Adrenal gland (tissue), 12 donors: ENCODE measurements around the gene PMEPA1. TPM values are rescaled to one million over a fixed set of nuclear protein-coding genes. Genes with fewer than 3 reads are reported as not detected.
"Not testable (repeated sequence)": the region's sequence is repeated elsewhere in the genome, so short reads cannot be mapped to it uniquely, and the experiment has no call there.

Experiments
- DNase-seq, 7 donors: peaks; one replicate each; pipeline ENCODE4 v3.0.0-alpha.2; 2019 to 2020
- H3K27ac ChIP-seq, 5 donors: fragments of 200-600 bp; sonication (generic) in 4 of 5; 1 replicate in 3 of 5; 2 replicates in 2 of 5; pipeline versions ENCODE4 v1.5.1 to v1.8.0; 2016 to 2020; ENCODE audit warnings: mild to moderate bottlenecking in 1 of 5
- H3K27me3 ChIP-seq: fragments of 200-600 bp; 2 replicates; pipeline ENCODE4 v1.8.0; 2021
- H3K36me3 ChIP-seq, 2 donors: fragments of 200-600 bp; replicated peaks in 1 of 2; 1 replicate in 1 of 2; 2 replicates in 1 of 2; pipeline versions ENCODE4 v1.5.1 to v1.8.0; 2018 to 2022
- H3K4me1 ChIP-seq, 2 donors: fragments of 200-600 bp; replicated peaks in 1 of 2; 1 replicate in 1 of 2; 2 replicates in 1 of 2; pipeline versions ENCODE4 v1.5.1 to v1.8.0; 2018 to 2021
- H3K4me3 ChIP-seq, 4 donors: fragments of 200-600 bp; sonication (generic) in 3 of 4; one replicate each; pipeline ENCODE4 v1.5.1; 2016 to 2018
- H3K9me3 ChIP-seq, 3 donors: fragments of 200-600 bp; sonication (generic) in 1 of 3; replicated peaks in 1 of 3; 1 replicate in 2 of 3; 2 replicates in 1 of 3; pipeline versions ENCODE4 v1.5.1 to v1.8.0; 2016 to 2021
- CTCF ChIP-seq, 6 experiments: fragments of 450-650 bp in 4 of 6; fragments of 200-600 bp in 2 of 6; sonication (generic) in 1 of 6; IDR thresholded peaks; 1 replicate in 5 of 6; 2 replicates in 1 of 6; pipeline versions ENCODE4 v1.5.1 to v1.8.0; 2016 to 2021; ENCODE audit warnings: antibody characterized with exemption in 6 of 6, mild to moderate bottlenecking in 2 of 6, moderate library complexity in 1 of 6
- POLR2A ChIP-seq, 2 donors: fragments of 450-650 bp; IDR thresholded peaks; one replicate each; pipeline ENCODE4 v1.6.1; 2017; ENCODE audit warnings: antibody characterized with exemption in 2 of 2, mild to moderate bottlenecking in 2 of 2, moderate library complexity in 1 of 2
- WGBS, 4 donors: extraction: QIAGEN DNeasy Blood & Tissue Kit in 2 of 4; methylation state at CpG; one replicate each; pipeline versions ENCODE4 v1.1.5 to v1.1.7; 2013 to 2017; 5-methylcytosine and 5-hydroxymethylcytosine counted together
- intact Hi-C, 2 donors: fragments of 100-400 bp; cut with DNase I; formaldehyde crosslinking; loops; one replicate each; pipeline versions ENCODE4 v1.14.1 to v1.15.0; 2022 to 2023
- polyA plus RNA-seq, 3 donors: library from polyadenylated mRNA; stranded (reverse); fragments of 200-250 nt in 2 of 3; fragments of 350-450 nt in 1 of 3; fragmentation: Illumina TruSeq in 1 of 3; extraction: RNeasy Lipid Tissue Mini Kit (QIAGEN cat#74804) in 1 of 3; gene quantifications; one replicate each; pipeline ENCODE4 v1.2.3, GENCODE V29; 2013 to 2014
- total RNA-seq, 9 donors: library from RNA; depleted of rRNA in 4 of 9; stranded (reverse); fragments of >200 nt in 4 of 9; fragments of 120-200 nt in 1 of 9; fragmentation: NEBNext Ultra II Directional in 1 of 9; extraction: Animal tissue kit (Norgen Biotek cat#: 25700) in 1 of 9; gene quantifications; one replicate each; pipeline versions ENCODE4 v1.1.0 to v1.2.4, GENCODE V29; 2013 to 2023
- donor health status: healthy with polysubstance abuse.
- donor health status: Bipolar disorder and iron deficiency.
- donor health status: DM: yes; HTN: yes; CAD: no.
- donor health status: DM: no; HTN: no; CAD: no.
- donor health status: DM: no; HTN: no; CAD: no.
- donor health status: DM: yes; HTN: yes; CAD: no.

The PMEPA1 gene
- total and polyA plus RNA-seq, 12 donors, result 1.2 to 36.0 (median 10.0) TPM

- 81 to 88% (median 85%) methylated on average over 2 of the region's 2 CpGs for WGBS, 4 donors
- intact Hi-C loops, result no loop called here
These were observed 77.5 kb downstream of the PMEPA1 start for GRCh38 chr20:57632286-57632685.

GRCh38 chr20:57630061-57630460 is 79.8 kb downstream of the PMEPA1 start:
- intact Hi-C loops, result no loop called here
- Histone ChIP-seq H3K4me3 (no peak overlapping the region), H3K36me3 (no peaks in the 10 kb centered on the region), H3K27me3 (peaks cover 5% of the 10 kb centered on the region), H3K4me1 (peaks cover 0 to 6% of the 10 kb centered on the region in 2 donors), H3K9me3 (no peaks in the 10 kb centered on the region), H3K27ac (peak overlapping the region in 1 of 5 donors; percentile 87)
- WGBS, 4 donors, result 47 to 65% (median 56%) methylated on average over 4 of the region's 4 CpGs
- TF ChIP-seq POLR2A (IDR thresholded peaks at IDR 0.05), result no peak
- no peak for TF ChIP-seq CTCF (IDR thresholded peaks at IDR 0.05)
- DNase-seq, result no peak

More at GRCh38 chr20:57632286-57632685, 77.5 kb downstream of the PMEPA1 start:
- H3K27ac ChIP-seq, result no peak overlapping the region
- no peaks in the 10 kb centered on the region for H3K9me3 ChIP-seq
- no peak for TF ChIP-seq POLR2A (IDR thresholded peaks at IDR 0.05)
- TF ChIP-seq CTCF (IDR thresholded peaks at IDR 0.05), result no peak
- H3K4me1 ChIP-seq, result peaks cover 0 to 6% of the 10 kb centered on the region in 2 donors
- no peak overlapping the region for H3K4me3 ChIP-seq
- peaks cover 5% of the 10 kb centered on the region for H3K27me3 ChIP-seq
- no peaks in the 10 kb centered on the region for H3K36me3 ChIP-seq
- no peak for DNase-seq

DNA sequence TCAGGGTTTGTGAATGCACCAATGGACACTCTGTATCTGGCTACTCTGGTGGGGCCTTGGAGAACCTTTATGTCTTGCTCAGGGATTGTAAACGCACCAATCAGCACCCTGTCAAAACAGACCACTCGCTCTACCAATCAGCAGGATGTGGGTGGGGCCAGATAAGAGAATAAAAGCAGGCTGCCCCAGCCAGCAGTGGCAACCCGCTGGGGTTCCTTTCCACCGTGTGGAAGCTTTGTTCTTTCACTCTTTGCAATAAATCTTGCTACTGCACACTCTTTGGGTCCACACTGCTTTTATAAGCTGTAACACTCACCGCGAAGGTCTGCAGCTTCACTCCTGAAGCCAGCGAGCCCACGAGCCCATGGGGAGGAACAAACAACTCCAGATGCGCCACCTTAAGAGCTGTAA is 80.3 kb downstream of the PMEPA1 start:
- H3K4me1 ChIP-seq, H3K36me3 ChIP-seq, H3K27me3 ChIP-seq, intact Hi-C loops, H3K9me3 ChIP-seq, DNase-seq, H3K4me3 ChIP-seq: not testable (repeated sequence)
- H3K27ac ChIP-seq, result peak overlapping the region in 1 of 5 donors; percentile 87
- WGBS, 4 donors, result 55 to 63% (median 60%) methylated on average over 7 to 9 of the region's 9 CpGs

DNA sequence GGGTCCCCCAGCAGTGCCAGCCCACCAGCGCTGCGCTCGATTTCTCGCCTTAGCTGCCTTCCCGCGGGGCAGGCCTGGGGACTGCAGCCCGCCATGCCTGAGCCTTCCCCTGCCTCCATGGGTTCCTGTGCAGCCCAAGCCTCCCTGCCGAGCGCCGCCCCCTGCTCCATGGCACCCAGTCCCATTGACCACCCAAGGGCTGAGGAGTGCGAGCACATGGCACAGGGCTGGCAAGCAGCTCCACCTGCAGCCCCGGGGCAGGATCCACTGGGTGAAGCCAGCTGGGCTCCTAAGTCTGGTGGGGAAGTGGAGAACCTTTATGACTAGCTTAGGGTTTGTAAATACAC is 80.9 kb downstream of the PMEPA1 start:
- not testable (repeated sequence) for H3K9me3 ChIP-seq

GRCh38 chr20:57628047-57628961 is 81.5 kb downstream of the PMEPA1 start:
- TF ChIP-seq POLR2A (IDR thresholded peaks at IDR 0.05), result no peak
- no peak for TF ChIP-seq CTCF (IDR thresholded peaks at IDR 0.05)
- peak in 6 of 7 donors; percentile 42 to 69 (median 52) for DNase-seq
- no peaks in the 10 kb centered on the region for H3K9me3 ChIP-seq
- H3K4me1 ChIP-seq, result peaks cover 0 to 6% of the 10 kb centered on the region in 2 donors
- no peak overlapping the region for H3K4me3 ChIP-seq
- intact Hi-C loops, result no loop called here
- peaks cover 5% of the 10 kb centered on the region for H3K27me3 ChIP-seq
- 59 to 66% (median 63%) methylated on average over 20 to 27 of the region's 29 CpGs for WGBS, 4 donors
- H3K27ac ChIP-seq, result peak overlapping the region in 4 of 5 donors; percentile 19 to 88 (median 66)
- H3K36me3 ChIP-seq, result no peaks in the 10 kb centered on the region

More for the DNA sequence above, 80.9 kb downstream of the PMEPA1 start:
- H3K4me1 ChIP-seq, H3K36me3 ChIP-seq, intact Hi-C loops, H3K4me3 ChIP-seq, H3K27me3 ChIP-seq, DNase-seq: not testable (repeated sequence)
- WGBS, 4 donors, result 92 to 96% methylated on average over 10 to 12 of the region's 12 CpGs; no CpG with 5 or more reads in 2 of the 4 donors
- H3K27ac ChIP-seq, result peak overlapping the region in 3 of 5 donors; percentile 17 to 87 (median 75)
